Activated CD4-positive, alpha-beta T cell treated with anti-CD3 and anti-CD28 coated beads, Interleukin-2, amount 10 ng/mL, durations not matched to agents 7 days and 5 days (primary cell): ENCODE results near the gene AFAP1L2. TPM values are rescaled to one million over a fixed set of nuclear protein-coding genes. Genes with fewer than 3 reads are reported as not detected.

Source experiments
- CTCF ChIA-PET: fragments of 350-600 bp; sonication (Branson Sonifier 250); formaldehyde crosslinking; loops from one replicate; lab custom pipeline; 2021; ENCODE audit warnings: antibody characterized with exemption; lab: Charles Lee
- POLR2A ChIA-PET: fragments of 350-600 bp; sonication (Branson Sonifier 250); formaldehyde crosslinking; loops from one replicate; lab custom pipeline; 2021; ENCODE audit warnings: antibody characterized with exemption; lab: Charles Lee
- DNase-seq: peaks from one replicate; pipeline ENCODE4 v3.0.0-alpha.2; 2020
- H3K27ac Mint-ChIP-seq: one replicate; pipeline ENCODE4 v1.8.0; 2021; ENCODE audit warnings: mild to moderate bottlenecking, moderate library complexity, mixed read lengths
- H3K27me3 Mint-ChIP-seq: one replicate; pipeline ENCODE4 v1.8.0; 2021; ENCODE audit warnings: mixed read lengths
- H3K36me3 Mint-ChIP-seq: one replicate; pipeline ENCODE4 v1.8.0; 2021; ENCODE audit warnings: low read depth, mixed read lengths
- H3K4me1 Mint-ChIP-seq: one replicate; pipeline ENCODE4 v1.8.0; 2021; ENCODE audit warnings: mixed read lengths
- H3K4me3 Mint-ChIP-seq: one replicate; pipeline ENCODE4 v1.8.0; 2021; ENCODE audit warnings: mild to moderate bottlenecking, moderate library complexity, mixed read lengths
- H3K9me3 Mint-ChIP-seq: one replicate; pipeline ENCODE4 v1.8.0; 2021; ENCODE audit warnings: mixed read lengths
- total RNA-seq, 2 experiments: library from RNA; stranded (reverse); gene quantifications; one replicate each; pipeline ENCODE4 v1.2.3, GENCODE V29; 2021

Gene AFAP1L2, protein sequence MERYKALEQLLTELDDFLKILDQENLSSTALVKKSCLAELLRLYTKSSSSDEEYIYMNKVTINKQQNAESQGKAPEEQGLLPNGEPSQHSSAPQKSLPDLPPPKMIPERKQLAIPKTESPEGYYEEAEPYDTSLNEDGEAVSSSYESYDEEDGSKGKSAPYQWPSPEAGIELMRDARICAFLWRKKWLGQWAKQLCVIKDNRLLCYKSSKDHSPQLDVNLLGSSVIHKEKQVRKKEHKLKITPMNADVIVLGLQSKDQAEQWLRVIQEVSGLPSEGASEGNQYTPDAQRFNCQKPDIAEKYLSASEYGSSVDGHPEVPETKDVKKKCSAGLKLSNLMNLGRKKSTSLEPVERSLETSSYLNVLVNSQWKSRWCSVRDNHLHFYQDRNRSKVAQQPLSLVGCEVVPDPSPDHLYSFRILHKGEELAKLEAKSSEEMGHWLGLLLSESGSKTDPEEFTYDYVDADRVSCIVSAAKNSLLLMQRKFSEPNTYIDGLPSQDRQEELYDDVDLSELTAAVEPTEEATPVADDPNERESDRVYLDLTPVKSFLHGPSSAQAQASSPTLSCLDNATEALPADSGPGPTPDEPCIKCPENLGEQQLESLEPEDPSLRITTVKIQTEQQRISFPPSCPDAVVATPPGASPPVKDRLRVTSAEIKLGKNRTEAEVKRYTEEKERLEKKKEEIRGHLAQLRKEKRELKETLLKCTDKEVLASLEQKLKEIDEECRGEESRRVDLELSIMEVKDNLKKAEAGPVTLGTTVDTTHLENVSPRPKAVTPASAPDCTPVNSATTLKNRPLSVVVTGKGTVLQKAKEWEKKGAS
- total RNA-seq = 1 to 10 TPM; 1.1 to 1.8 TPM

DNA sequence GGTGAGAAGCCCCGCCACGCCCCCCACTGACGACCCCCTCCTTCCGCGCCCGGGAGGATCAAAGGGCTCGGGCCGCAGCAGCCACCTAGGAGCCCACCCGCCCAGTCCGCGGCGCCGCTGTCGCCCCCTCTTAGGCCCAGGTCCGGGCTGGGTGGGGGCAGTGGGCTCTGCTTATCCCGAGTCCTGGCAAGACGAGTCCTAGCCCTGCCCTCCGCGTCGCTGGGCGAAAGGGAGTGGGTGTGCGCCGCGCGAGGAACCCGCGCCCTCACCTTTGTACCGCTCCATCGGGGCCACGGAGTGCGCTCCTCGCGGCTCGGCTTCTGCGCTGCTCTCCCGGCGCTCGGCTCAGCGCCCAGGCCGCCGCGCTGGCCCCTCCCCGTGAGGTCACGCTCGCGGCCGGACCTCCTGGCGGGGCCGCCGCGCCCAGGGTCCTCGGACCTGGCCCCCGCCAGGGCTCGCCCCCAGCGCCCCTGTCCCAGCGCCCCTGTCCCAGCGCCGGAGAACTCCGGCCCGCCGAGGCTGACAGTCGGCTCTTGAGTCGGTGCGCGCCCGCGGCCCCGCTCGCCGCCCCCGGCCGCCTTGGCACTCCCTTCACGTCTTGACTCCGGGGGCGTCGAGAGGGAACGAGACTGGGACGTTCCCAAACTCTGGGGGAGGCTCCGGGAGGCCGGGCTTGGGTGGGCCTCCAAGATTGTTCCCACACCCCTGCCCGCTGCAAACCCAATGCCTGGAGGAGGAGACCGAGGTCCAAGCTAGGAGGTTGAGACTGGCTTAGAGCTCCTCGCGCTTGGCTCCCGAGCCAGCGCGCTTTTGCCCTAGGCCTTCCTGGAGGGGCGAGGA lies at the start of gene AFAP1L2:
AFAP1L2 (minus strand) TSS at position 332 of the 840 bp plus-strand sequence; CDS start at position 285, 47 bp downstream.
- no peak within 1 kb of the TSS for H3K27ac Mint-ChIP-seq
- H3K4me3 Mint-ChIP-seq = peak within 1 kb of the TSS; percentile 42
- H3K36me3 Mint-ChIP-seq = no peaks in the 10 kb centered on the region
- ChIA-PET CTCF (interaction anchor here (0.6 to 1.4 kb wide), 3 partner anchors 8 to 35 kb away, joined by 3 to 4 read pairs (median 4); no protein-coding TSS in a partner anchor), POLR2A (no interaction called here)
- no peaks in the 10 kb centered on the region for H3K9me3 Mint-ChIP-seq
- DNase-seq = no peak
- H3K27me3 Mint-ChIP-seq = peaks cover 60% of the 10 kb centered on the region
- H3K4me1 Mint-ChIP-seq = peaks cover 9% of the 10 kb centered on the region

GRCh38 chr10:114453576-114453975 lies 49.3 kb upstream of the AFAP1L2 start:
- H3K9me3 Mint-ChIP-seq = no peaks in the 10 kb centered on the region

GRCh38 chr10:114448897-114449296 lies 44.6 kb upstream of the AFAP1L2 start:
- DNase-seq = no peak
- no peak overlapping the region for H3K27ac Mint-ChIP-seq
- peaks cover 2% of the 10 kb centered on the region for H3K4me1 Mint-ChIP-seq
- no peaks in the 10 kb centered on the region for H3K27me3 Mint-ChIP-seq
- H3K9me3 Mint-ChIP-seq = no peaks in the 10 kb centered on the region
- peaks cover 48% of the 10 kb centered on the region for H3K36me3 Mint-ChIP-seq
- no peak overlapping the region for H3K4me3 Mint-ChIP-seq
- ChIA-PET CTCF (interaction anchor here (0.5 to 1.9 kb wide), 4 partner anchors 12 to 145 kb away, joined by 3 to 5 read pairs (median 3); no protein-coding TSS in a partner anchor), POLR2A (no interaction called here)

More at GRCh38 chr10:114453576-114453975, 49.3 kb upstream of the AFAP1L2 start:
- Mint-ChIP-seq H3K4me3 (no peak overlapping the region), H3K27me3 (no peaks in the 10 kb centered on the region), H3K27ac (no peak overlapping the region), H3K4me1 (peaks cover 5% of the 10 kb centered on the region), H3K36me3 (peaks cover 42% of the 10 kb centered on the region)
- CTCF ChIA-PET = no interaction called here
- POLR2A ChIA-PET = no interaction called here
- DNase-seq = no peak

GRCh38 chr10:114445332-114445731 lies 41.0 kb upstream of the AFAP1L2 start:
- Mint-ChIP-seq H3K9me3 (no peaks in the 10 kb centered on the region), H3K4me1 (no peaks in the 10 kb centered on the region), H3K27me3 (no peaks in the 10 kb centered on the region), H3K36me3 (peaks cover 47% of the 10 kb centered on the region), H3K4me3 (no peak overlapping the region), H3K27ac (no peak overlapping the region)
- no peak for DNase-seq
- ChIA-PET POLR2A (no interaction called here), CTCF (no interaction called here)

DNA sequence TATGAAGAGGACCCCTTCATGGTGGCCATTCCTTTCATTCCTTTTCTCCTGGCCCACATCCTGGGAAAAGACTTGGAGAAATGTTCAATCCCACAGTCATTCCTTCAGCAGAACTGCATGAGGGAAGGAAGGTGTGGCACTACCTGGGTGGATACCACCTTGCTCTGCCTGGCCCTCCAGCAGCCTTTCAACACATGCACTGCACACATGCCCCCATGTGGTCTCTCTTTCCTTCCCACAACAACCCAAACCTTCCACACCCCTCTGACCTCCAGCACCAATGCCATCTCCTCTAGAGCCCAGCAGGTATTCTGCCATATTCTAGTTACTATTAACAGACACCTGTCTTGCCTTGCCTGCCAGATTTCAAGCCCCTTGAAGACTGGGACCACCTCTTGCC lies 40.5 kb upstream of the AFAP1L2 start:
- Mint-ChIP-seq H3K27me3 (no peaks in the 10 kb centered on the region), H3K4me1 (no peaks in the 10 kb centered on the region), H3K4me3 (no peak overlapping the region), H3K9me3 (no peaks in the 10 kb centered on the region), H3K36me3 (peaks cover 52% of the 10 kb centered on the region), H3K27ac (peak overlapping the region; percentile 36)
- DNase-seq = no peak
- ChIA-PET CTCF (no interaction called here), POLR2A (no interaction called here)

DNA sequence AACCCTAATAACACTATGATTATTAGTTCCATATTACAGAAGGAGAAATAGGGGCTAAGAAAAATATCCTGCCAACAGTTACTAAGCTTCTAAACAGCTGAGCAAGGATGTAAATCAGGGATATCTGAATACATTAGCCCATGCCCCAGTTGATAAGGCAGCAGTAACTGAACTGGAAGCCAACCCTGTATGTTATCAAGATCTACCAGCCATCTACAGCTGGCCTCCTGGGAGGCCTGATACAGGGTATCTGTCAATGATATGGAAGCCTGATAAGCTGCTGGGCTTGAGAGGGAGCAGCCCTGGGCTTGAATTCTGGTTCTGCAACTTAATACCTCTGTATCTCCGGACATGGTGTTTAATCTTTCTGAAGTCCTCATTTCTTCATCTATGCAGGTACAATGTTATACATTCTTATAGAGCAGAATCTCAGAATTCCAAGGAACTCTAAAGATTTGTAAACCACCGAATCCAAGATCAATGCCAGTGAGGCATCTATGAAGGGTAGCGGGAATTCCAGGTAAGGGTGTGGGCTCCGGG lies 37.9 kb upstream of the AFAP1L2 start:
- H3K36me3 Mint-ChIP-seq = peaks cover 61% of the 10 kb centered on the region
- no peak for DNase-seq
- H3K27ac Mint-ChIP-seq = no peak overlapping the region
- no peaks in the 10 kb centered on the region for H3K27me3 Mint-ChIP-seq
- H3K4me1 Mint-ChIP-seq = no peaks in the 10 kb centered on the region
- POLR2A ChIA-PET = no interaction called here
- no peak overlapping the region for H3K4me3 Mint-ChIP-seq
- no peaks in the 10 kb centered on the region for H3K9me3 Mint-ChIP-seq
- CTCF ChIA-PET = interaction anchor here (0.6 to 1.4 kb wide), 2 partner anchors 14 to 99 kb away, joined by 3 to 5 read pairs; no protein-coding TSS in a partner anchor

DNA sequence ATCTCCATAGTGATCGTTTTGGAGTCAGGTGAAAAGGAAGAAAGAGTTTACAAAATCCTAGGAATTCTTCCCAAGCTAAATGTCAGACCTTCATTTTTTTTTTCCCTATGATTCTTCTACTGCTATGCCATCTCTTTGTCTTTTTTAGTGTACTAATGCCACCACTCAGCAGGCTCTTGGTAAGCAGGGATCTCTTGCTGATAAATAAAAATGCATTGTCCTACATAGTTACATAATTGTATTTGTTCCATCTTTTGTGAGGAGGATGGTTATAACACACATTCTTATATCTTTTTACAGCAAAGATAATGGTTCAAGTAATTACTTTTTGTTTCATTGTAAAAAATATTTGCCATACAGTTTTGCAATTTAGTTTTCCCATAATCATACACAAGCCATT lies 36.8 kb upstream of the AFAP1L2 start:
- ChIA-PET POLR2A (no interaction called here), CTCF (interaction anchor here (1.4 kb wide), 1 partner anchor 13 kb away, joined by 5 read pairs; no protein-coding TSS in a partner anchor)
- no peaks in the 10 kb centered on the region for H3K27me3 Mint-ChIP-seq
- no peak overlapping the region for H3K4me3 Mint-ChIP-seq
- no peaks in the 10 kb centered on the region for H3K9me3 Mint-ChIP-seq
- no peak overlapping the region for H3K27ac Mint-ChIP-seq
- peaks cover 65% of the 10 kb centered on the region for H3K36me3 Mint-ChIP-seq
- DNase-seq = no peak
- no peaks in the 10 kb centered on the region for H3K4me1 Mint-ChIP-seq

DNA sequence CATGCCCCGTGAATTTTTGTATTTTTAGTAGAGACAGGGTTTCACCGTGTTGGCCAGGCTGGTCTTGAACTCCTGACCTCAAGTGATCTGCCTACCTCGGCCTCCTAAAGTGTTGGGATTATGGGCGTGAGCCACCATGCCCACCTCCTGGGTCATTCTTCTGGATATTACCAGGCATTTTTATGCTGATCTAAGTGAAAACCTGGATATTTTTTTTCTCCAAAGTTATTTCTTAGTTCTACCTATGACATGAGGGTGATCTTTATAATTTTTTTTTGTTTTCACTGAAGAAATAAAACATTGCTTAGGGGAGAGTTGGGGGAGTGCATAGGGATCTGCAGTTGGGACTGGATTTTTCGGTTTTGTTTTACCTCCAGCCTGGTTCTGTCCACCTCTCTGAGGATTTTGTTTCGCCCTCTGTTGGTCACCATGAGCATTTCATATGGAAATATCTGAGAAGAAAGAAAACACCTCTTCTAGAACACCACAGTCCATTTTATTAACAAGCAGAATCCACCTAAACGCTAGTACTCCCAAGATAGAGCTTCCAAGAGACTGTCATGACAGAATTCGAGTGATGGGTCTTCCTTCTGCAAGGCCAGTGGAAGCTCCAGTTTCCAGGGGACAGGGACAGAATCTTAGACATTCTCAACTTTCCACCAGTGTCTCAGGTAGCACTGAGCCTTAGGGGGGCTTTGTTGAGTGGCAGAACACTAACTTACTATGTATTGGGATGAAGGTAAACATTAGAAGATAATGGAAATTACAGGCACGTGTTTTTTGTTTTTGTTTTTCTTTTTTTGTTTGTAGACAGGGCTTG lies 33.4 kb upstream of the AFAP1L2 start:
- POLR2A ChIA-PET = no interaction called here
- no peaks in the 10 kb centered on the region for H3K4me1 Mint-ChIP-seq
- no peak overlapping the region for H3K4me3 Mint-ChIP-seq
- H3K36me3 Mint-ChIP-seq = peaks cover 68% of the 10 kb centered on the region
- CTCF ChIA-PET = interaction anchor here (0.6 to 0.7 kb wide), 2 partner anchors 12 to 711 kb away, joined by 3 read pairs; no protein-coding TSS in a partner anchor
- H3K9me3 Mint-ChIP-seq = no peaks in the 10 kb centered on the region
- DNase-seq = no peak
- H3K27ac Mint-ChIP-seq = no peak overlapping the region
- no peaks in the 10 kb centered on the region for H3K27me3 Mint-ChIP-seq

GRCh38 chr10:114436941-114437340 lies 32.6 kb upstream of the AFAP1L2 start:
- H3K4me3 Mint-ChIP-seq = no peak overlapping the region
- ChIA-PET POLR2A (no interaction called here), CTCF (interaction anchor here (0.7 kb wide), 2 partner anchors 12 to 802 kb away, joined by 3 read pairs; no protein-coding TSS in a partner anchor)
- no peak for DNase-seq
- no peaks in the 10 kb centered on the region for H3K27me3 Mint-ChIP-seq
- H3K4me1 Mint-ChIP-seq = no peaks in the 10 kb centered on the region
- no peak overlapping the region for H3K27ac Mint-ChIP-seq
- no peaks in the 10 kb centered on the region for H3K9me3 Mint-ChIP-seq
- peaks cover 71% of the 10 kb centered on the region for H3K36me3 Mint-ChIP-seq

DNA sequence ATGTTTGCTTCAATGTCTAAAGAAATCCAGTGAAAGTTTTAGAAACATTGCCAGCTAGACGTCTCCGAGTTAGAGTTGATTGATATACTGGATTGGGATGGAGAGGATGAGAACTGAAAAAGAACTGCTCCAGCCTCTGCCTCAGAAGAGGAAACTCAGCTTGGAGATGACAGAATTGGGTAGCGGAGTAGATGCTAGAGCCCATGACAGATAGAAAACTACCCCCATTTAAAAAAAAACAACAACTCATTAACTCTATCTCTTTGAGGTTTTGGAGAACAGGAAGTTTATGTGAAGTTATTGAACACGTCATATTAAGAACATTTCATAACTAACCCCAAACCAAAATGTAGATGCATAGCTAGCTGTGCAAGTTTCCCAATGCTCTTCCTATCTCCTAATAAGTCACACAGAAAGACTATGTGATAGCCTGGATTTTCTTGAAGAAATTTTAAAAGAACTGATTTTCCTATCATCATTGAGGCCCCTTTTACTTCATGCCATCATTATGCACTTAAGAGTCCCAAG lies 28.3 kb upstream of the AFAP1L2 start:
- H3K36me3 Mint-ChIP-seq = peaks cover 46% of the 10 kb centered on the region
- CTCF ChIA-PET = interaction anchor here (1.4 kb wide), 1 partner anchor 15 kb away, joined by 4 read pairs; no protein-coding TSS in a partner anchor
- H3K4me3 Mint-ChIP-seq = no peak overlapping the region
- POLR2A ChIA-PET = no interaction called here
- H3K9me3 Mint-ChIP-seq = no peaks in the 10 kb centered on the region
- no peaks in the 10 kb centered on the region for H3K27me3 Mint-ChIP-seq
- no peak for DNase-seq
- H3K4me1 Mint-ChIP-seq = no peaks in the 10 kb centered on the region
- H3K27ac Mint-ChIP-seq = peak overlapping the region; percentile 48
